ENCODE results near the gene UXT. TPM values are rescaled to one million over a fixed set of nuclear protein-coding genes. Genes with fewer than 3 reads are reported as not detected.

The UXT gene
- total and polyA plus RNA-seq, 2 donors (not counting 3 experiments of a cell fraction or from before 2014, with no cell fraction given), result 91.2 to 153 TPM

DNA sequence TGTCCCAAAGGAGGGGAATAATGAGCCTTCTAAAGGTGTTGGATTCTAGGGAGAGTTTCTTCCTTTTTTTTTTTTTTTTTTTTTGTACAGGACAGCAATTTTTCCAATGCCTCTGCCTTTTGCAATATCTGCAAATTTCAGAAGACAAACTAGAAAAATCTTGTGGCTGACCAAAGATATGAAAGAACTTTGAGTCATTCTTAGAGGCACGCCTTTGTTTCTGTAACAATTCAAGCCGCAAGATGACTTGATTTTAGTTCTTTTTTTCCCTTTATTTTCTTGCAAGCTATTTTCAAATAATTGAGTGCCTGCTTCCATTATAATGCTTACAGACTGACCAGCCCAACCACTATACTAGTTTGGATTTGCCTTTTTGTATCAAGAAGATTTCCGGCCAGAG is 47.6 kb upstream of the UXT start:
- no peak for FAIRE-seq

DNA sequence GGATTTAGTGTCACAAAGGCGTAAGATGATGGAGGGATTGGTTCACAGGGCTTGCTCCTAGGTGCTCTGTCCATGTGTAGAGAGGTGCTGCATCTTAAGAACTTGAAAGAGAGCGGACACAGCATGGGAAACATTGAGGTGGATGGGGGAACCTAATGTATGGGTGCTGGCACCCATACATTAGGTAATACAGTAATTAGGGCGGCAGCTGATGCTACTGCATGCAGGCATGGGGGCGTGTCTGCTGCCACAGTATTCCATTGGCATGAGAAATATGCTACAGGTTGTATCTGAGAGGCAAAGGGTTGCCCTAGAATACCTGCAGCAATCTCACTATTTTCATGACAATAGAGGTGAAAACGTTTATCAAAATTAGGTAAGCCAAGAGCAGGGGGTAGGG is 45.8 kb upstream of the UXT start:
- no peak overlapping the region for H3K27ac ChIP-seq (ENCODE audit: insufficient read depth, low read depth, low read length)
- H4K20me1 ChIP-seq (replicated peaks; ENCODE audit: control insufficient read depth, extremely low read depth, insufficient read depth, low read length), result no peaks in the 10 kb centered on the region
- H3K4me2 ChIP-seq (ENCODE audit: insufficient read depth, low read length), result no peak overlapping the region
- H3K36me3 ChIP-seq (ENCODE audit: control insufficient read depth in 2 of 2, extremely low read depth in 1 of 2, insufficient read depth in 2 of 2, low read length in 2 of 2), result no peaks in the 10 kb centered on the region
- H3K4me3 ChIP-seq (replicated peaks in 1 of 3; ENCODE audit: insufficient read depth in 1 of 3, low read depth in 1 of 3, low read length in 3 of 3), result no peak overlapping the region
- no peaks in the 10 kb centered on the region for H3K9me1 ChIP-seq (replicated peaks; ENCODE audit: control insufficient read depth, extremely low read depth, insufficient read depth, low read length)
- H2AFZ ChIP-seq (ENCODE audit: low read depth, low read length), result no peak overlapping the region
- POLR2A ChIA-PET, result no interaction called here
- H3K9ac ChIP-seq (replicated peaks; ENCODE audit: extremely low read depth, insufficient read depth, low read length), result no peak overlapping the region
- no peak for TF ChIP-seq FOS (IDR thresholded peaks at IDR 0.05; ENCODE audit: borderline replicate concordance, insufficient read depth, low read length)
- TF ChIP-seq POLR2A (IDR thresholded peaks at IDR 0.05; ENCODE audit: low read depth, low read length), result no peak
- TF ChIP-seq JUN (IDR thresholded peaks at IDR 0.05; ENCODE audit: borderline replicate concordance, insufficient read depth, insufficient read length, low read depth), result no peak
- no peak for TF ChIP-seq POLR2AphosphoS5 (IDR thresholded peaks at IDR 0.05; ENCODE audit: insufficient read depth, low read depth, low read length)
- TF ChIP-seq GATA2 (IDR thresholded peaks at IDR 0.05; ENCODE audit: insufficient read depth, insufficient read length, low read depth, low read length), result no peak
- FAIRE-seq (peak; percentile 77), DNase-seq (ENCODE audit: low read depth, low spot score) (no peak)
- no TSS peak for BruUV-seq (replicated peaks)
- H3K79me2 ChIP-seq (ENCODE audit: control insufficient read depth, insufficient read depth, low read length), result no peaks in the 10 kb centered on the region
- no peaks in the 10 kb centered on the region for H3K9me3 ChIP-seq (replicated peaks; ENCODE audit: control insufficient read depth, insufficient read depth, low read length)
- CTCF ChIA-PET, result no interaction called here
- intact Hi-C loops (cut with micrococcal nuclease), result no loop called here
- H3K4me1 ChIP-seq (ENCODE audit: control insufficient read depth, extremely low read depth, insufficient read depth, low read length), result no peaks in the 10 kb centered on the region
- peaks cover 2 to 4% of the 10 kb centered on the region in 2 experiments for H3K27me3 ChIP-seq (ENCODE audit: control insufficient read depth in 2 of 2, insufficient read depth in 2 of 2, low read length in 2 of 2)
- dilution Hi-C loops (cut with MboI; ENCODE audit: extremely low pct_ligation_motif_present, low sequenced_read_pairs), result no loop called here

More for the DNA sequence above, 47.6 kb upstream of the UXT start:
- no peaks in the 10 kb centered on the region for H3K27me3 ChIP-seq (ENCODE audit: control insufficient read depth in 2 of 2, insufficient read depth in 2 of 2, low read length in 2 of 2)
- H3K36me3 ChIP-seq (ENCODE audit: control insufficient read depth in 2 of 2, extremely low read depth in 1 of 2, insufficient read depth in 2 of 2, low read length in 2 of 2), result no peaks in the 10 kb centered on the region
- no TSS peak for BruUV-seq (replicated peaks)
- no peaks in the 10 kb centered on the region for H3K9me1 ChIP-seq (replicated peaks; ENCODE audit: control insufficient read depth, extremely low read depth, insufficient read depth, low read length)
- H3K9ac ChIP-seq (replicated peaks; ENCODE audit: extremely low read depth, insufficient read depth, low read length), result no peak overlapping the region
- no peaks in the 10 kb centered on the region for H3K9me3 ChIP-seq (replicated peaks; ENCODE audit: control insufficient read depth, insufficient read depth, low read length)
- intact Hi-C loops (cut with micrococcal nuclease), result no loop called here
- CTCF ChIA-PET, result no interaction called here
- no peak overlapping the region for H3K4me2 ChIP-seq (ENCODE audit: insufficient read depth, low read length)
- no peak overlapping the region for H3K27ac ChIP-seq (ENCODE audit: insufficient read depth, low read depth, low read length)
- no peak overlapping the region for H3K4me3 ChIP-seq (replicated peaks in 1 of 3; ENCODE audit: insufficient read depth in 1 of 3, low read depth in 1 of 3, low read length in 3 of 3)
- H3K79me2 ChIP-seq (ENCODE audit: control insufficient read depth, insufficient read depth, low read length), result no peaks in the 10 kb centered on the region
- no peak for TF ChIP-seq JUN (IDR thresholded peaks at IDR 0.05; ENCODE audit: borderline replicate concordance, insufficient read depth, insufficient read length, low read depth)
- TF ChIP-seq EZH2 (IDR thresholded peaks at IDR 0.05; ENCODE audit: borderline replicate concordance, low read depth, low read length, severe bottlenecking), result no peak
- TF ChIP-seq GATA2 (IDR thresholded peaks at IDR 0.05; ENCODE audit: insufficient read depth, insufficient read length, low read depth, low read length), result no peak
- no peak for TF ChIP-seq POLR2A (IDR thresholded peaks at IDR 0.05; ENCODE audit: low read depth, low read length)
- TF ChIP-seq MYC (IDR thresholded peaks at IDR 0.05; ENCODE audit: low read depth, low read length), result no peak
- no peak for TF ChIP-seq FOS (IDR thresholded peaks at IDR 0.05; ENCODE audit: borderline replicate concordance, insufficient read depth, low read length)
- no peak for TF ChIP-seq POLR2AphosphoS5 (IDR thresholded peaks at IDR 0.05; ENCODE audit: insufficient read depth, low read depth, low read length)
- TF ChIP-seq, protein P1, sequence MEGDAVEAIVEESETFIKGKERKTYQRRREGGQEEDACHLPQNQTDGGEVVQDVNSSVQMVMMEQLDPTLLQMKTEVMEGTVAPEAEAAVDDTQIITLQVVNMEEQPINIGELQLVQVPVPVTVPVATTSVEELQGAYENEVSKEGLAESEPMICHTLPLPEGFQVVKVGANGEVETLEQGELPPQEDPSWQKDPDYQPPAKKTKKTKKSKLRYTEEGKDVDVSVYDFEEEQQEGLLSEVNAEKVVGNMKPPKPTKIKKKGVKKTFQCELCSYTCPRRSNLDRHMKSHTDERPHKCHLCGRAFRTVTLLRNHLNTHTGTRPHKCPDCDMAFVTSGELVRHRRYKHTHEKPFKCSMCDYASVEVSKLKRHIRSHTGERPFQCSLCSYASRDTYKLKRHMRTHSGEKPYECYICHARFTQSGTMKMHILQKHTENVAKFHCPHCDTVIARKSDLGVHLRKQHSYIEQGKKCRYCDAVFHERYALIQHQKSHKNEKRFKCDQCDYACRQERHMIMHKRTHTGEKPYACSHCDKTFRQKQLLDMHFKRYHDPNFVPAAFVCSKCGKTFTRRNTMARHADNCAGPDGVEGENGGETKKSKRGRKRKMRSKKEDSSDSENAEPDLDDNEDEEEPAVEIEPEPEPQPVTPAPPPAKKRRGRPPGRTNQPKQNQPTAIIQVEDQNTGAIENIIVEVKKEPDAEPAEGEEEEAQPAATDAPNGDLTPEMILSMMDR (IDR thresholded peaks at IDR 0.05; ENCODE audit: extremely low read depth in 1 of 2, insufficient read depth in 1 of 2, low read depth in 1 of 2, low read length in 2 of 2), result no peak
- POLR2A ChIA-PET, result no interaction called here
- H4K20me1 ChIP-seq (replicated peaks; ENCODE audit: control insufficient read depth, extremely low read depth, insufficient read depth, low read length), result no peaks in the 10 kb centered on the region
- H3K4me1 ChIP-seq (ENCODE audit: control insufficient read depth, extremely low read depth, insufficient read depth, low read length), result no peaks in the 10 kb centered on the region
- H2AFZ ChIP-seq (ENCODE audit: low read depth, low read length), result no peak overlapping the region
- dilution Hi-C loops (cut with MboI; ENCODE audit: extremely low pct_ligation_motif_present, low sequenced_read_pairs), result no loop called here
- DNase-seq (ENCODE audit: low read depth, low spot score), result no peak

Data from endothelial cell of umbilical vein (primary cell).